SKM-1 (cell line): ENCODE results near the gene SCAND1.

Source experiments
- DNase-seq: peaks from one replicate; lab custom pipeline; 2025; ENCODE audit not compliant: unreplicated experiment; lab: John Stamatoyannopoulos, UW

Gene SCAND1

DNA sequence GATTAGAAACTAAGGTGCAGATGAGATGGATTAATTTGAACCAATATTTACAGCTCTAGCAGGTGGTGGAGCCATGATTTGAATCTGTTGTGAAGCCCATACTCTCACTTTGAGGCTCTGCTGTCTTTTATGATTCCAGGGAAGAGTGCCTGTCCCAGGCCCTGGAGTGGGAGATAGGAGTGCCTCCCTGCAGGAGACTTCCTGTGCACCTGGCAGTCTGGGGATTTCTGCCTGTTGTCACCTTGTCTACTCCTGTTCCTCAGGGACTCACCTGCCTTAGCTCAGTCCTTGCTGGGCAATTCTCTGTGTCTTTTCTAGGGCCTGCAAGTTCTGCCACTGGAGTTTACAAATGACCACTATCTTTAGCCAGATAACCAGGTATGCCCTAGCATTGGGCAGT is 46.3 kb downstream of the SCAND1 start:
- no peak for DNase-seq

DNA sequence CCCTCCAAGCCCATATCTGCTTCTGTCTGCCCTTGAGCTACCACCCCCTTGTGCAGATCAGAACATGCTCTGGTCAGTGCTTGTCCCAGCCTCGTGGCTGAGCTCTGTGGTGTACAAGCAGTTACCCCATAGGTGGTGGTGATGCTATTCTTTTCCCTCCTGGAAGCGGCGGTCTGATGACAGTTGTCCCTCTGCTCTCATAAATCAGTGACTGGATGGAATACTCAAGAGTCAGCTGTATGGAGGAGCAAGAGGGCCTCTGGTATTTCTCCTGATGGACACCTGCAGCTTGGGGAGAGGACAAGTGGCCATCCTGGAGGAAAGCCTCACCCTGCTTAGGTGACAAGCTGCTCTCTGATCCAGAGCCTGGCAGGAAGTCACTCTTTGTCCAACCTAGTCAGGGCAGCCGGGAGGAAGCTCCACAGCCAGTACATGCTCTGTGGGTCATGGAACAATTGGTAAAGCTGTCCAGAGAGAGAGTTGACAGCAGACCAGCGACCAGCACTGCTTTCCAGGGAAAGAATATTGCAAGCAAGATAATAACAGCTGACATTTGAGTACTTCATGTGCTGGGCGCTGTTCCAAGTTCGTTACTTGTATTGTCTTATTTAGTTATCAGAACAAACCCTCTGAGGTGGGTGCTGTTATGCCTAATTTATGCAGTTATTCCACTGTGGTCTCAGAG is 47.1 kb downstream of the SCAND1 start:
- no peak for DNase-seq

DNA sequence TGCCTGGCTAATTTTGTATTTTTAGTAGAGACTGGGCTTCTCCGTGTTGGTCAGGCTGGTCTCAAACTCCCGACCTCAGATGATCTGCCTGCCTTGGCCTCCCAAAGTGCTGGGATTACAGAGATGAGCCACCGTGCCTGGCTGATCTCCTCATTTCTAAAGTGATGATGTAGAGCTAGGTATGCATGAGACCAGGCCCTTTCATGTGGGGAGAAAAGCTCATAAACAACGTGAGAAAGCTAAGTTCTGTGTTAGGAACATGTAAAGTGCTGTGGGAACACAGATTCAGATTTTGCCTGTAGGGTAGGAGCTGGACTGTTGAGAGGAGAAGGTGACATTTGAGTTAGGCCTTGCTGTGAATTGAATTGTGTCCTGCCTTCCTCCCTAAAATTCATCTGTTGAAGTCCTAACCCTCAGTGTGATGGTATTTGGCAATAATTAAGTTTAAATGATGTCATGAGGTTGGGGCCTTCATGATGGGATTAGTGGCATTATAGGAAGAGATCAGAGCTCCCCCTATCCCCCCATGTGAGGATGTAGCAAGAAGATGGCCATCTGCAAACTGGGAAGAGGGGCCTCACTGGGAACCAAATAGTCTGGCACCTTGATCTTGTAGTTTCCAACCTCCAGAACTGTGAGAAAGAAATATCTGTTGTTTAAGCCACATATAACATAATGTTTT is 49.2 kb downstream of the SCAND1 start:
- no peak for DNase-seq

DNA sequence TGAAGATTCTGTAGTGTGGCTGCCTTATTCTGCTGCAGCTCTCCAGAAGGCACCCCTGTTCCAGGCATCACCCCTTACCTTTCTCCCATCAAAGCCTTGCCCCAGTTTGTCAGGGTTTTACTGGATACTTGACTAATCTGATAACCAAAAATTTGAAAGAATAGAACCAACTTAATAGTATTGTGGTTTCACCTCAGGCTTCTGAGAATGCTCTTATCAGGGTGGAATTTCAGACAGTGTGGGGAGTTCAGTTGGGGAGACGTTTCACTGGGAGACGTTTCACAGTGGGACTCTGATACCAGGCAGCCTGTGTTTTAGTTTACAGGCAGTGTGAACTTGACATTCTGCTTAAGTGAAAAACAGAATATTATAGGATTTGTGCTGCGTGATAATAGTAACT is 50.5 kb downstream of the SCAND1 start:
- no peak for DNase-seq
